NCI-H2081 (cell line): Measurements from ENCODE around the gene PPP1R16B.

Experiments used
- DNase-seq, 2 experiments: peaks; one replicate each; lab custom pipeline; 2025; lab: John Stamatoyannopoulos, UW

The PPP1R16B gene

DNA sequence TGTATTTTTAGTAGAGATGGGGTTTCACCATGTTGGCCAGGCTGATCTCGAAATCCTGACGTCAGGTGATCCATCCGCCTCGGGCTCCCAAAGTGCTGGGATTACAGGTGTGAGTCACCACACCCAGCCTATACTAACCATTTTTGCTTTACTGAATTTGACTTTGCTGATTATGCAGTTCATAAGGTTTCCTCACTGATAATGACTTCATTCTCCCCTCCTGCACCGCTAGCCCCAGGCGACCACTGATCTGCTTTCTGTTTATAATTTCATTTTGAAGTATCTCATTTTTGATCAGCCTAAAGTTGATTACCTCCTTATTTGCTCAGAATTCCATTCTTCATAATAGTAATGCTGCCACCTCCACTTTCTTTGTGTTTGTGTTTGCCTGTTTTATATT, 72.0 kb downstream of the PPP1R16B start:
- DNase-seq = no peak

DNA sequence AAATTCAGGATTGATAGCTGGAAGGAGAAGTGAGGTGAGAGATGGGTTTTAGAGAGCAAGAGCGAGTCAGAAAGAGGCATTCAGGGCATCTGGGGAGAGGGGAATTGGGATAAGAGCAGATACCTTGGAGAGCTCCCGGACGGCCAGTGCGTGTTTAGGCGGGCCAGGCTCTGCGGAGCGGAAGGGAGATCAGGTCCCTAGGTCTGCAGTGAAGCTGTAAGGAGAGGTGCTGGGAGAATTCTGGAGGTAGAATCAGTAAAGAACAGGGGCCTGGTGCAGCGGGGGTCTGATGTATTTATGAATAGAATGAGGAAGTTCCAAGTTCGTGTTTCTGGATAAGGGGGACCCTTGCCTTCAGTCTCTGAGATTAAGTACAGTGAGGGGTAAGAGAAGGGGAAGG, 73.4 kb downstream of the PPP1R16B start:
- DNase-seq = no peak

DNA sequence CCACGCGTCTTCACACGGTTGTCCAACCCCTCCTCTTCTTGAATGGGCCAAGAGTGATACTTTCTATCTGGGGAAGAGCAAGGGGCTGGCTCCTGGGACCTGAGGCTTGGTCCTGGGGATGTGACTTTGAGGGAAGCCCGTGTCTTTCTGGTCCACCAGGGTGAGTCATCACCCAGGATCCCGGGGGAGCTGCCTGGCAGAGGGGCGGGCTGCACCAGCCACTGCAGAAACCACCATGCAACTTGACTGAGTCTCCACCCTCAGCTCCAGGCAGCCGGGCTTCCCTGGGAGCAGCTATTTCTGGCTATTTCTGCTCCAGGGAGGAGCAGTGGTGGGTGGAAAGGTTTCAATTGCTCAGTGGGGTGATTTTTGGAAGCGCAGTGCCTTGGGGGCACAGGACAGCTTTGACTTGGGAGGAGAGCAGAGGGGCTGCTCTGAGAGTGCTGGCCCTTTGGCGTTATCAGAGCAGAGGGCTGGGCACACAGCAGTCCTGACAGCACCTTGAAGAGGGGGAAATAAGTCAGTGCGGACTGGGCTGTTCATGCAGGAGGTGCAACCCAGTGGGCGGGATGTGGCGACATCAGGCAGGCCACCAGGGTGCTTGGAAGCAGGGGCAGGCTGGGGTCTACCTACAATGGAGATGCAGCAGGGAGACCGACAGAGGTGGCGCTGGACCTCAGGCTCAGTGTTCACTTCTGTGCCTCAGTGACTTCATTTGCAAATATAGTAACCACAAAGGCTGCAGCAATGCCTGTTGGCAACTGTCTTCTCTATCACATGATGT, 75.6 kb downstream of the PPP1R16B start:
- DNase-seq = no peak

DNA sequence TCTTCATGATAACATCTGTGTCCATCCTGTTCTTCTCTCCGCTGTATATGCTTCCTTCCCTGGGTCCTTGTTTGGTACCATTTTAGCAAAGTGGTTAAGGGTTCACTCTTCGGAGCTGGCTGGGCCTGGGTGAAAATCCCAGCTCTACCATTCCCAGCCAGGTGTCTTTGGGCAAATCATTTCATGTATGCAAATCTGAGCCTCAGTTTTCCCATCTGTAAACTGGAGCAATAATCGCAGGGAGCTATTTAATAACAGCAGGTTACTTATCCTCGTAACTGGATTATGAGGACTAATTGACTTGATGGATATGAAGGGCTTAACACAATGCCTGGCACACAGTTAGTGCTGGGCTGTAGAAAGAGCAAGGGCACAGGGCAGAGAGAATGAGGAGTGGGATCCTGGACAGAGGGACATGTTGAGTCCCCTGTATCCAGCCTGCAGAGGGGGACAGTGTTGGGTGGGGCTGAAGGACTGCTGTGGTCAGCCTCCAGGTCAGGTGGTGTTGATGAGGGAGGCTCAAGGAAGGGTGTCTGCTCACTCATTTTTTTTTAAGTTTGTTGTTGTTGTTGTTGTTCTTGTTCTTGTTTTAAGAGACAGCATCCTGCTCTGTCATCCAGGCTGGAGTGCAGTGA, 76.4 kb downstream of the PPP1R16B start:
- no peak for DNase-seq

DNA sequence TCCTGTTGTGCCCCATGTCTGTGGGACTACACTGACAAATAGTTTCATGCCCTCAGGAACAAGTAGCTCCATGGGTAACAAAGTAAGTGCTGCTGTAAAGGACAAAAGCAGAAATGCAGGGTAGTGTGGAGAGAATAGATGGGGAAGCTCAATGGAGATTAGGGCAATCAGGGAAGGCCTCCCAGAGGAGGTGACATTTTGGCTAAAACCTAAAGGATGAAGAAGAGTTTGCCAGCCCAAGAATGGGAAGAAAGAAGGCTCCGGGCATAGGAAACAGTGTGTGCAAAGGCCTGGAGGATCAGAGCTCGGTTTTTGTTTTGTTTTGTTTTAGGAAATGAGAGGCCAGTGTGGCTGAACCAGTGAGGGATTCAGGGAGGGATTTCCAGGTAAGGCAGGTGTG, 77.1 kb downstream of the PPP1R16B start:
- DNase-seq = no peak

DNA sequence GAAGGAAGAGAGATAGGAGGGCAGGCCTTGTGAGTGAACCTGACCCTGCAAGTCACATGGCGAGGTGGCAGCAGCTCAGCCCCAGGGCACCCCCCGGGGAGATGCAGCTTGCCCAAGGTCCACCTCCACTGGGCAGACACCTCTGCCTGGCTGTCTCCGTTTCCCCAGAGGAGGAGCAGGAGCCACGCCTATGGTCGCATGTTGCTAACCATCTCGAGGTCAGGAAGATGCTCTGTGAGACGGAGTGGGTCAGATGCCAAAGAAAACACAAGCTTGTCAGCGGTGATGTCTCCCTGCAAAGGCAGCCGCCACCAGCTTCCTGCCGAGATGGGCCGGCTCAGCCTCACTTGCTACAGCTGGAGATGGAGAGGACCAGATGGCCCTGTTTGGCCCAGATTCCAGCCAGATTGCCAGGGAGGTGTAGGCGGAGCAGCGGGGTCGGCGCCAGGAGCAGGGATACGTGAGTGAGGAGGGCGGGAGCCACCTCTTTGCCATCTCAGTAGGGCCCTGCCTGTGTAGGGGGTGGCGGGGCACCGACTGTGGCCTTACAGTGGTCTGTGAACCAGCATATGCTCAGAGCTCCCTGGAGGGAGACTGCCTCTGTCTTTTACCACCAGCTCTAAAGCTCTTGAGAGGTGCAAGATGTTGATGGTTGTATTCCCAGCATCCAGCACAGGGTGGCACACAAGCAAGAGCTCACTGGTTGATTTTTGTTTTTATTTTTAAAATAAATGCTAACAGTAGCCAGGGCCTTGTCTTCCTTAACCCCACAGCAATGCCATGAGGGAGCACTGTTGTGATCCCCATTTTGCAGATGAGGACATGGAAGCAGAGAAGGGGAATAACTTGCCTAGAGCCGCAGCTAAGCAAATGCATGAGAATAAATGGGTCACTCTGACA, 77.8 kb downstream of the PPP1R16B start:
- DNase-seq = peak; percentile 61 to 75

DNA sequence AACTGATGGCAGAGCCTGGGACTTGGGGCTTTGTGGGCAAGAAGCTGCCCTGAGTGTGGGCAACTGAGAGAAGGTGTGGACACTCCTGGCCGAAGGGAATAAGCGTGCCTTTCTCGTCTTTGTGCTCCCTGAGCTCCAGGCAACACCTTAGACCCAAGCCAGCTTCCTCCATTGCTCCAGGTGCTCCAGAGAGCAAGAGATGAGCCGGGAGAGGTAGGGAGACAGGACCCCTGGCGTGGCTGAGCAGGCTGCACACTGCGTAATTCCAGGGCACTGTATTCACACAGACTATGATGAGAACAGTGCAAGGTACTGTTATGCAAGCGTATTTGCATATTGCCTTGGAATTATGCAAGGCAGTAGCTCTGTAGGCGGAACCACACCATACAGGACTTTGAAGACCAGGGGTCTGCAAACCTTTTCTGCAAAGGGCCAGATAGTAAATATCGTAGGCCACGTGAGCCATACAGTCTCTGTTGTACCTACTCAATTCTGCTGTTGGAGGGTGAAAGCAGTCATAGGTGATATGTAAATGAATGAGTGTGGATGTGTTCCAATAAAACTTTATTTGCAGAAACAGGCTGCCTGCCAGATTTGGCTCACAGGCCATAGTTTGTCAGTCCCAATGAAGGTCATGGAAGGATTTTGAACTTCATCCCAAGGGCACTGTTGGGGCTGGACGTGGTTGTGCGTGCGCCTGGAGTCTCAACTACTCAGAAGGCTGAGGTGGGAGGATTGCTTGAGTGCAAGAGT, 78.7 kb downstream of the PPP1R16B start:
- no peak for DNase-seq

DNA sequence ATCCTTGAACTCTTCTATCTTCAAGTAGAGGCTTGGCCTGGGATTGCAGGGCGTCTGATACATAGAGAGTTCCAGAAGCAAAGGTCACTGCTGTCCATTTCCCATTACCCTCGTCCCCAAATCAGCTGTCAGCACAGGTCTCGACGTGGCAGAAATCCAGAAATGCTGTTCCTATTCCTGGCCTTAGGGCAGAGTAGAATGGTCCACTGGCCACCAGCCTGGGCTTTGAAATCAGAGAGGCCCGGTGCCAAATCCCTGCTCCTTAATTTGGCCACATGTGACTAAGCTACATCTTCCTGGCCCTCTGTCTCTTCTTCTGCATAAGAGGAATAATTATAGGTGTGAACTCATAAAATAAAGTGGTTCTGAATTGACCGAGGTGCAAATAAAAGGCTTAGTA, 79.9 kb downstream of the PPP1R16B start:
- no peak for DNase-seq

DNA sequence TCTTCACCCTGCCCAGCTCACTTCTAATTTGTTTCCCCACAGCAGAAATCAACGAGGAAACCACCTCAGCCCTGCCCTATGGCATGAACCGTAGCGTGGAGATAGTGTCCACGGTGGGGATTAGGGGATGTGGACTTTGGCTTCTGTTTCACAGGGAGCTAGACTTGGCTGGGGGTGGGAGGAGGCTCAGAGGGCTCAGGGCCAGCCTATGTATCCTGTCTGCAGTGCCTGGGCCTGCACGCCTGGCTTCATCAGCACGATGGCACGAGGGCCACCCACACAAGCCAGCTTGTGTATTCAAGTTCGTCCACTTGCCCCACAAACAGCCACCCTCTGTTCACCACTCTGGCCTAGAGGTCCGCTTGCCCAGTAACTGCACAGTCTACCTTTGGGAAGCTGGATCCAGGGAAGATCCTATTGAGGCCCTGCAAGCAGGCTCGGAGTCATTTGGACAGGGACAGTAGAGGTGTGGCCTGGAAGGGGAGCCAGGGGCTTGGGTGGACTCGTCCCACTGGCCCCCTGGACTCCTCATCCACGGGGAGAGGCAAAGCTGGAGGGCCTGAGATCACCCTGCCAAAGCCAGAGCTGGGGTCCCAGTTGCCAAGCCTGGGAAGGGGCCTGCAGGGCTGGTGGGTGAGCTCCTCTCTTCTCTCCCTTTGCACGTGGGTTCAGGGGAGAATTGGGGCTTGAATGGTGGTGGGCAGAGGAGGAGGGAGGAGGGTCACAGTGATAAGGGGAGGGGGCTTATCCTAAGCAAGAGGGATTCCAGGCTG, 82.7 kb downstream of the PPP1R16B start:
- DNase-seq = no peak

DNA sequence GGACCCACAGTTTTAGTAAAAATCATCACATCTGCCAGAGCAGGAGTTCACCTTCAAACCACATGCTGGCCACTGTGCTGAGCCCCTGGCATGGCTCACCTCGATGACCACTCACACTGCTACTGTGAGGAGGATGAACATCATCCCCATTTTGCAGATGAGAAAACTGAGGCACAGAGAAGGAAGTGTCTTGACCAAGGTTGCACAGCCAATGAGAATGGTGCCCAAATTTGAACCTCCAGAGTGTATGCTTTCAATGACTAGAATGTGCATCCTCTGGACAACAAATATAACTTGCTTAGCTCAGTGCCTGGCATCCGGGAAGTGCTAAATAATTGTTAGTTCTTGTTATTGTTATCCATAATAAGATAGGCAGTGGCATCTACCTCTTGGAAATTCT, 83.6 kb downstream of the PPP1R16B start:
- no peak for DNase-seq

DNA sequence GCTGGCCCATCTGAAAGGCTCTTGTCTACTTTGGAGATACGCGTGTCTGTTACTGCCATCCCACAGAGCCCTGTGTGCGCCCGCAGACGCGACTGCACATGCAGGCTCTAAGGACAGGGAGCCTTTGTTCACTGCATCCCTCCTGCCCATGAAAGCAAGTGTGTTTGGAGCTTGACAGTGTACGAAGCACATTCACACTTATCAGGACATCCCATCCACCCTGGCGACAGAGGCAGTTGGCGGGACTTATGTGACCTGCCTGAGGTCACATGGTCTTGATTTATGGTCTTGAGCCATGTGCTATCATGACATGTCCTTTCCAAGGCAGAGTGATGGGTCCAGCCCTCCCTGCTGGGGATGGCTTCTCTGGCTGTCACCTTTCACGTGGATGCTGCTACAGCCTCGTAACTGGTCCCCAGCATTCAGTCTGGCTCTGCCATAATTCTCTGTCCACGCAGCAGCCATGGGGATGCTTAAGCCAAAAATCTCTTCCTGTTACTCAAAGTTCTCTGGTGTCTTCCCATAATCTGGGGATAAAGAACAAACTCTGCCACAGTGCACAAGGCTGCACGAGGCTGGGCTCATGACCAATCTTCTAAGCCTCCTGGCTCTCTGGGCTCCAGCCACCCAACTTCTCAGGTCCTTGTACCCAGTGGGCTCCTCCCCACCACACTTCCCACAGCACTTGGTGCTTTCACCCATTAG, 84.4 kb downstream of the PPP1R16B start:
- no peak for DNase-seq

DNA sequence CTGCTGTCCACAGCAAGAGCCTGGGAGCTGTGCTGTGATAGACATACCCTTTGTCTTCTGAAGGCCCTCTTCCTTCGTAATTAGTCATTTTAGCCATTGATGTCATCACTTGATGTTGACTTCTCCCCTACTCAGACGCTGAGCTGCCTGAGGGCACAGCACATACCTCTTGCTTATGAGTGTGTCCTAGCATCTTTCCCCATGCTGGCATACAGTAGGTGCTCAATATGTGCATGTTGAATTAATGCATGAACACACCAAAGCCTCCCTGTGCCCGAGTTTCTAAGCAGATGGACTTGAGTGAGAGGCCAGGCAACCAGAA, 85.0 kb downstream of the PPP1R16B start:
- DNase-seq = no peak

DNA sequence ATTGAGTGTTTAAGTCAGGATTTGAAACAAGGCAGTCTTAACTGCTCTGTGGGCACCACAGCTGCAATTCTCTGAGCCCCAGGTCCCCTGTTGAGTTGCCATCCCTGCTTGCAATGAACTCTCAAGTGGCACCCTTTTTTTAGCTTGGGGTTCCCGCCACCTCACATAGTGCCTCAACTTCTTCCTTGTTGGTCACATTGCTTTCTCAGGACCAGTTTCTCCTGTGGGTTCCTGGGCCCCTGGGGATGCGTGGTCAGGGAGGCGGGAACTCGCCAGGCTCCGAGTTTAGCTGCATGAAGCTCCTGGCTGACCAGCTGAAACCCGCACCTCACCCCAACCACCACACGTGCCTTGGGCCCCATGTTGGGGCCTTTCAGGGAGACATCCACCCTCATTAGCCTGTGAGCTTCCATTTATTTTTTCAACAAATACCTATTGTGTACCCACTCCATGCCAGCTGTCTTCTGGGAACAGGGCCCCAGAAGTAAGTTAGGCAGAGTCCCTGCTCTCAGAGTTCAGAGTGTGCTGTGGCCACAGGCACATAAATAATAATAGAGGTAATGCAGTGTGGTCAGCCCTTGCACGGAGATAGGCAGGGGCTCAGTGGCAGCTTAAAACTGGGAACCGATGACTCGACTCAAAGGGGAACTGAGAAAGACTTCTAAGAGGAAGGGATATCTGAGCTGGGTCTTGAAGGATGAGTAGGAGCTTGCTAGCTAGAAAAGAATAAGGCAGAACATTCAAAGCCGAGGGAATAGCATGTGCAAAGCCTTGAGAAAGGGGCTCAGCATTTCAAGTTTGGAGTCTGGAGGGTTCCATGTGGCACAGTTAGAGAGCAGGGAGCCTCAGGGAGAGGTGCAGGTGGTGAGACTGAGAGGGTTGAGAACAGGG, 86.8 kb downstream of the PPP1R16B start:
- DNase-seq = no peak

DNA sequence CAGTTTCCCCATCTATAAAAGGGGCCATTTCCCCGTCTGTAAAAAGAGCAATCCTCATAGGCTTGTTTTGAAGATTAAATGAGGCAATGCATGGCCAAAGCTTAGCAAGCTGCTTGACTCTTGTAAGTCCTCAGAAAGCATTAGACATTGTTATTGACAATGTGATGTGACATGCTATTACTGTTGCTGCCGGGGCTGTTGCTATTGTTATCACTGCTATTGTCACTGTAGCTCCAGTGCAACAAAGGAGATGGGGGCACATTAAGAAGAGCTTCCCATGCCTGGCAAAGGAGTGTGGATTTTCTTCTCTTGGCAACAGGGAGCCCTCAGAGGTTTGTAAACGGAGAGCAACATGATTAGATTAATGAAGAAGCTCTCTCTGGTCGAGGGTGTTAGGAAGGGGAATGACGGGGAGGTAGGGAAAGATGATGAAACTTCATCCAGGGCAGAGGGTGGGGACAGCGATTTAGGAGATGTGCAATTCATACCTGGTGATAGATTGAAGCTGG, 87.6 kb downstream of the PPP1R16B start:
- DNase-seq = no peak

DNA sequence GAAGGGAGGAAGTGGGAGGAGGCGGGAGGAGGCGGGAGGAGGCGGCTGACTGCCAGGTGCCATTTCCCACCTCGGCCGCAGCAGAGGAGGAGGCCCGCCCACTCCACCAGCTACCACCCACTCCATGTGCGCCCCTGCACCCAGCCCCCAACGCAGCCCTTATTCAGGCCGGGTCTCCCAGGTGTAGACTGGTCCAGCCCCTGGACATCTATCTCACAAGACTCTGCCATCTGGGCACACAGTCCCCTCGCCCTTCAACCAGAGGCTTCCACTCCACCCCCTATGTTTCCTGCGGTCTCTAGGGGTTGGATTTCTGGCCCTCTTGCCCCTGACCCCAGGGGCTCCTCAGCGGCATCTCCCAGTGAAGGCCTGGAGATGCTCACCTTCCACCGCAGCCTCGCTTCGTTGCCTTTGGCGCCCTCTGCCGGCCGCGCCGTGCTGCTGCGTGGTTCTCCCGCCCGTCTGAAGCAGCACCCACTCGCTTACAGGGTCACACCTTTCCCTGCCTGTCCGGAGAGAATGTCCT, 88.1 kb downstream of the PPP1R16B start:
- peak; percentile 61 to 69 for DNase-seq

DNA sequence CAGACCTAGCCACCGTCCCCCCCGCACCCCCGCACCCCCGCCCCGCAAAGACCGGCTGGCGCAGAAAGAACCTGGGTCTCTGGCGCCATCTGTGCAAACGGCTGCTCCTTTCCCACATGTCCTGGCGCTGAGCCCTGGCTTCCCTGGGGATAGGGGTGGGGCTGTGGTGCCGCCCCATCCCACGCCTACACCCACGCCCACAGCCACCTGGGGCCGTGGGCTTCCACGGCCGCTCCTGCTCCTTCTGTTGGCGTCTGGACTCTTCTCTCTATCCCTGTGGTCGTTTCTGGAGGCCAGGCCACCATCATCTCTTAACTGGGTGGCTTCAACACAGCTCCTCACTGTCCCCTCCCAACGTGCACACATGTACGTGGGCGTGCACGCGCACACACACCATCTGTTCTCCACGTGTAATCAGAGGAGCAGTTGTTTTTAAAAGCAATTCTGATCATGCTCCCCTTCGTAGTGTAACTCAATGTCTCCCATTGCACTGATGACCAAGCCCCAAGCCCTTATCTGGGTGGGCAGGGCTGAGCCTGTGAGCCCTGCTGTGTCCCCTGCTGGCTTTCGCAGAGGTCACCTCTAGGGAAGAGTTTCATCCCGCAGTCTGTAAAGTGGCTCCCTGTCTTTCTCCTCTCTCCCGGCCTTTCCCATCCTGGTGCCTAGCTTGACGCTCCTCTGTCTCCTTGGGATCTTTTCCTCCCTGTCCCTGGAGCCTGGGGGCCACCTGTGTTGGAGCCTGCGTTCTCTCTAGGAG, 88.8 kb downstream of the PPP1R16B start:
- DNase-seq = peak; percentile 53 to 69

DNA sequence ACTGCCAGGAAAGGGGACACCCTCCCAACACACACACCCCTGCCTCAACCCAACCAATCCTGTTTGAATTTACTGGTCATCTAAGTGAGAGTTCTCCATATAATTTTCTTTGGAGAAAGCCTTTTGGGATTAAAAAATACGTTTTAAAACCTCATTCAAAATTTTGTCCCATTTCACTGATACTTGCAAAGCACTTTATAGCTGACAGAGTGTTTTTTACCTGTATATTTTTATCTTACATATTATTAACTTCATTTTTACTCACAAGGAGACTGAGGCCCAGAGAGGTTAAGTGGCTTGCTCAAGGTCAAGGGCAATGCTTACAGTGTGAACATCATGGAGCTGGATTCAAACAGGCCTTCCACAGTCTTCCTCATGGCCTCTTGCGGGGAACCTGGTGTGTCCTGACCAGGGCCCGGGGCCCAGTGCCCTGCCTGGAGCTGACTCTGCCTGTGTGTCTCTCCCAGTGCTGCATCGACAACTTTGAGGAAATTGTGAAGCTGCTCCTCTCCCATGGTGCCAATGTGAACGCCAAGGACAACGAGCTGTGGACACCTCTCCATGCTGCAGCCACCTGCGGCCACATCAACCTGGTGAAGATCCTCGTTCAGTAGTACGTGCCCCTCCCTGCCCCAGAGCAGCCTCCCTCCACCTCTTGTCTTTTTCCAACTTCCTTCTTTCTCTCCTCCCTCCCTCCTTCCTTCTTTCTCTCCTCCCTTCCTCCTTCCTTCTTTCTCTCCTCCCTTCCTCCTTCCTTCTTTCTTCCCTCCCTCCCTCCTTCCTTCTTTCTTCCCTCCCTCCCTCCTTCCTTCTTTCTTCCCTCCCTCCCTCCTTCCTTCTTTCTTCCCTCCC, 89.8 kb downstream of the PPP1R16B start:
- DNase-seq = no peak
